HepG2 (cell line): ENCODE measurements around the gene PGR. TPM values are rescaled to one million over a fixed set of nuclear protein-coding genes. Genes with fewer than 3 reads are reported as not detected.

Experiments
- ATAC-seq: fragments of 200-7000 bp; cut with Tn5 transposase; 3 replicates; pipeline ENCODE4 v1.9.1; 2020; ENCODE audit warnings: mild to moderate bottlenecking, moderate library complexity
- BruUV-seq: library from RNA; stranded (reverse); fragments of 400-500 nt; replicated peaks from 2 replicates; lab custom pipeline; 2021; lab: Mats Ljungman, UMichigan
- CTCF ChIA-PET: fragments of 300-600 bp; formaldehyde crosslinking; extraction: SDS; loops from one replicate; lab custom pipeline; 2021; ENCODE audit warnings: low total read pairs, inconsistent platforms, low intra/inter-chr PET ratio; lab: Yijun Ruan, JAX
- POLR2A ChIA-PET: fragments of 350-600 bp; sonication (Branson Sonifier 250); formaldehyde crosslinking; loops from one replicate; lab custom pipeline; 2020; ENCODE audit warnings: antibody characterized with exemption, inconsistent platforms; lab: Yijun Ruan, JAX
- DNase-seq: peaks from one replicate; pipeline ENCODE4 v3.0.0-alpha.2; 2015; ENCODE audit warnings: low spot score
- FAIRE-seq: peaks from 3 replicates; lab custom pipeline; 2011; peaks lifted over from hg19 to GRCh38; lab: Jason Lieb, UNC
- H2AFZ ChIP-seq: one replicate; pipeline ENCODE4 v1.6.1; 2011; ENCODE audit warnings: low read length, inconsistent platforms
- H3K27ac ChIP-seq: fragments of 300-600 bp; 3 replicates; pipeline ENCODE4 v1.8.0; 2011; ENCODE audit warnings: mixed run types, mild to moderate bottlenecking, mixed read lengths, low read length, inconsistent platforms; ENCODE audit not compliant: insufficient read depth; ENCODE audit errors: extremely low read length
- H3K27me3 ChIP-seq, 2 experiments: fragments of 200-600 bp in 1 of 2; 2 replicates in 1 of 2; 3 replicates in 1 of 2; pipeline versions ENCODE4 v1.6.0 to v1.8.0; 2011; ENCODE audit warnings: low read length in 2 of 2, mild to moderate bottlenecking in 2 of 2, moderate library complexity in 2 of 2, inconsistent platforms in 1 of 2; ENCODE audit not compliant: insufficient read depth in 2 of 2, control insufficient read depth in 1 of 2
- H3K36me3 ChIP-seq, 2 experiments: fragments of 200-600 bp in 1 of 2; replicated peaks in 1 of 2; 2 replicates in 1 of 2; 3 replicates in 1 of 2; pipeline versions ENCODE4 v1.5.1 to v1.8.0; 2011; ENCODE audit warnings: low read length in 2 of 2, inconsistent platforms in 1 of 2; ENCODE audit not compliant: insufficient read depth in 2 of 2, control insufficient read depth in 1 of 2
- H3K4me1 ChIP-seq: 2 replicates; pipeline ENCODE4 v1.5.1; 2012; ENCODE audit warnings: low read length, inconsistent platforms; ENCODE audit not compliant: insufficient read depth
- H3K4me2 ChIP-seq: 2 replicates; pipeline ENCODE4 v1.6.0; 2011; ENCODE audit warnings: low read depth, low read length, inconsistent platforms
- H3K4me3 ChIP-seq, 3 experiments: fragments of 200-600 bp in 1 of 3; sonication (generic), shearing (Covaris generic) in 1 of 3; replicated peaks in 1 of 3; 2 replicates each; pipeline ENCODE4 v1.5.1; 2011 to 2016; ENCODE audit warnings: low read length in 3 of 3, inconsistent platforms in 2 of 3, low read depth in 2 of 3, mild to moderate bottlenecking in 2 of 3, control low read depth in 1 of 3, mixed read lengths in 1 of 3; ENCODE audit not compliant: insufficient read depth in 1 of 3
- H3K79me2 ChIP-seq: one replicate; pipeline ENCODE4 v1.6.1; 2011; ENCODE audit warnings: low read length, inconsistent platforms; ENCODE audit not compliant: insufficient read depth
- H3K9ac ChIP-seq: 2 replicates; pipeline ENCODE4 v1.6.0; 2011; ENCODE audit warnings: mild to moderate bottlenecking, low read depth, low read length, inconsistent platforms; ENCODE audit not compliant: insufficient read depth
- H3K9me3 ChIP-seq: 2 replicates; pipeline ENCODE4 v1.5.1; 2012; ENCODE audit warnings: mild to moderate bottlenecking, low read length
- H4K20me1 ChIP-seq: 2 replicates; pipeline ENCODE4 v1.6.0; 2011; ENCODE audit warnings: inconsistent platforms, mild to moderate bottlenecking, low read length, moderate library complexity; ENCODE audit not compliant: insufficient read depth
- CENPT ChIP-seq: sonication (generic); formaldehyde crosslinking; IDR thresholded peaks from 2 replicates; pipeline ENCODE4 v1.8.0; 2022; ENCODE audit warnings: low read depth, mild to moderate bottlenecking, moderate library complexity, missing genetic modification reagents
- EEA1 ChIP-seq: sonication (generic); formaldehyde crosslinking; IDR thresholded peaks from 2 replicates; pipeline ENCODE4 v1.5.1; 2020; ENCODE audit warnings: mild to moderate bottlenecking, missing genetic modification reagents, borderline replicate concordance
- FOSL2 ChIP-seq: sonication (generic); formaldehyde crosslinking; IDR thresholded peaks from 2 replicates; pipeline ENCODE4 v1.4.0; 2020; ENCODE audit warnings: missing genetic modification reagents
- MATR3 ChIP-seq: sonication (generic); formaldehyde crosslinking; IDR thresholded peaks from 2 replicates; pipeline ENCODE4 v1.4.0; 2020; ENCODE audit warnings: missing genetic modification reagents
- MIXL1 ChIP-seq: IDR thresholded peaks from 2 replicates; pipeline ENCODE4 v1.6.1; 2016
- NFYC ChIP-seq: IDR thresholded peaks from 2 replicates; pipeline ENCODE4 v1.6.1; 2016; ENCODE audit warnings: missing genetic modification reagents, missing compliant biosample characterization
- NKX3-1 ChIP-seq: sonication (generic); formaldehyde crosslinking; IDR thresholded peaks from 2 replicates; pipeline ENCODE4 v1.5.0; 2020; ENCODE audit warnings: missing genetic modification reagents
- SETDB1 ChIP-seq: sonication (generic); formaldehyde crosslinking; IDR thresholded peaks from 2 replicates; pipeline ENCODE4 v1.5.1; 2020; ENCODE audit warnings: missing genetic modification reagents, mild to moderate bottlenecking, borderline replicate concordance
- SIN3B ChIP-seq: fragments of 150-350 bp; IDR thresholded peaks from 2 replicates; pipeline ENCODE4 v1.6.1; 2014; ENCODE audit warnings: low read length
- TFDP2 ChIP-seq: sonication (generic); formaldehyde crosslinking; IDR thresholded peaks from 2 replicates; pipeline ENCODE4 v1.4.0; 2020; ENCODE audit warnings: missing genetic modification reagents
- TGIF2 ChIP-seq: IDR thresholded peaks from 2 replicates; pipeline ENCODE4 v1.6.1; 2016; ENCODE audit warnings: control low read depth, missing compliant biosample characterization
- WIZ ChIP-seq: sonication (generic); formaldehyde crosslinking; IDR thresholded peaks from 2 replicates; pipeline ENCODE4 v1.5.1; 2020; ENCODE audit warnings: mild to moderate bottlenecking, missing genetic modification reagents
- XBP1 ChIP-seq: sonication (generic); formaldehyde crosslinking; IDR thresholded peaks from 2 replicates; pipeline ENCODE4 v1.5.0; 2020; ENCODE audit warnings: missing genetic modification reagents
- ZBTB3 ChIP-seq: sonication (generic); formaldehyde crosslinking; IDR thresholded peaks from 2 replicates; pipeline ENCODE4 v1.4.0; 2020; ENCODE audit warnings: low read depth, mild to moderate bottlenecking, moderate library complexity, missing genetic modification reagents, borderline replicate concordance
- ZNF263 ChIP-seq: sonication (generic); formaldehyde crosslinking; IDR thresholded peaks from 2 replicates; pipeline ENCODE4 v1.4.0; 2020; ENCODE audit warnings: missing genetic modification reagents
- ZNF30 ChIP-seq: sonication (generic); formaldehyde crosslinking; IDR thresholded peaks from 2 replicates; pipeline ENCODE4 v1.5.0; 2020; ENCODE audit warnings: mild to moderate bottlenecking, missing genetic modification reagents
- ZNF337 ChIP-seq: sonication (generic); formaldehyde crosslinking; IDR thresholded peaks from 2 replicates; pipeline ENCODE4 v1.5.1; 2020; ENCODE audit warnings: missing genetic modification reagents, low read depth, mild to moderate bottlenecking, borderline replicate concordance
- ZNF703 ChIP-seq: sonication (generic); formaldehyde crosslinking; IDR thresholded peaks from 2 replicates; pipeline ENCODE4 v1.5.1; 2020; ENCODE audit warnings: missing genetic modification reagents, mild to moderate bottlenecking, moderate library complexity, borderline replicate concordance
- ZSCAN22 ChIP-seq: sonication (generic); formaldehyde crosslinking; IDR thresholded peaks from 2 replicates; pipeline ENCODE4 v1.4.0; 2020; ENCODE audit warnings: mild to moderate bottlenecking, missing genetic modification reagents
- WGBS: methylation state at CpG from one replicate; pipeline ENCODE4 v1.1.6; 2017; ENCODE audit warnings: low lambda C conversion rate; 5-methylcytosine and 5-hydroxymethylcytosine counted together
- in situ Hi-C: cut with HindIII; loops from 2 replicates; pipeline ENCODE4 v1.10.0; 2017; ENCODE audit warnings: low pct_unique_long_range_greater_than_20kb; ENCODE audit not compliant: extremely low pct_ligation_motif_present
- intact Hi-C: fragments of 100-400 bp; cut with micrococcal nuclease; formaldehyde crosslinking; loops from one replicate; pipeline ENCODE4 v1.10.0; 2022; ENCODE audit not compliant: unreplicated experiment
- polyA plus RNA-seq, 8 experiments: library from polyadenylated mRNA; depleted of rRNA in 3 of 8; stranded (reverse) in 7 of 8; unstranded in 1 of 8; fragments of >200 nt; fragmentation: Illumina TruSeq in 4 of 8; extraction: Trizol in 4 of 8; gene quantifications; 2 replicates each; pipeline versions ENCODE4 v1.2.1 to v1.2.3, GENCODE V29; 2011 to 2016; ENCODE audit warnings: low read depth in 4 of 8, missing spikeins in 1 of 8, mixed read lengths in 1 of 8; ENCODE audit not compliant: insufficient read depth in 1 of 8
- total RNA-seq, 5 experiments: library from RNA; depleted of rRNA; stranded (reverse); fragments of >200 nt; fragmentation: Illumina TruSeq; extraction: Trizol; gene quantifications; 2 replicates each; pipeline ENCODE4 v1.2.3, GENCODE V29; 2016; ENCODE audit warnings: low read depth in 1 of 5
- TF ChIP-seq, protein P1 (sequence below): IDR thresholded peaks from 2 replicates; pipeline ENCODE4 v1.6.1; 2016; ENCODE audit warnings: missing genetic modification reagents, missing compliant biosample characterization

PGR gene
- total and polyA plus RNA-seq, 2 of the 13 experiments (the other 11 are each of a cell fraction or from before 2014, with no cell fraction given) = not detected

GRCh38 chr11:101030015-101030414 is 99.6 kb downstream of the PGR start:
- Histone ChIP-seq H3K4me3 (no peak overlapping the region), H2AFZ (no peak overlapping the region), H4K20me1 (no peaks in the 10 kb centered on the region), H3K9ac (no peak overlapping the region), H3K4me2 (no peak overlapping the region), H3K27ac (no peak overlapping the region), H3K27me3 (no peaks in the 10 kb centered on the region; a peak in 1 of 5 replicates), H3K9me3 (no peaks in the 10 kb centered on the region), H3K4me1 (no peaks in the 10 kb centered on the region), H3K79me2 (no peaks in the 10 kb centered on the region), H3K36me3 (no peaks in the 10 kb centered on the region)
- intact Hi-C loops = no loop called here
- DNase-seq (no peak), ATAC-seq (no peak), FAIRE-seq (no peak)
- ChIA-PET POLR2A (no interaction called here), CTCF (no interaction called here)
- TF ChIP-seq SIN3B = no peak
- no peak for TF ChIP-seq MIXL1 (CRISPR knock-in tag)
- no peak for TF ChIP-seq ZNF30 (CRISPR knock-in tag)
- no peak for TF ChIP-seq MATR3 (CRISPR knock-in tag)
- TF ChIP-seq, protein P1, sequence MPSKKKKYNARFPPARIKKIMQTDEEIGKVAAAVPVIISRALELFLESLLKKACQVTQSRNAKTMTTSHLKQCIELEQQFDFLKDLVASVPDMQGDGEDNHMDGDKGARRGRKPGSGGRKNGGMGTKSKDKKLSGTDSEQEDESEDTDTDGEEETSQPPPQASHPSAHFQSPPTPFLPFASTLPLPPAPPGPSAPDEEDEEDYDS = no peak
- no peak for TF ChIP-seq EEA1 (CRISPR knock-in tag)
- TF ChIP-seq XBP1 (CRISPR knock-in tag) = no peak
- 3% methylated on average over 3 of the region's 3 CpGs for WGBS
- BruUV-seq = no TSS peak
- in situ Hi-C loops = no loop called here

DNA sequence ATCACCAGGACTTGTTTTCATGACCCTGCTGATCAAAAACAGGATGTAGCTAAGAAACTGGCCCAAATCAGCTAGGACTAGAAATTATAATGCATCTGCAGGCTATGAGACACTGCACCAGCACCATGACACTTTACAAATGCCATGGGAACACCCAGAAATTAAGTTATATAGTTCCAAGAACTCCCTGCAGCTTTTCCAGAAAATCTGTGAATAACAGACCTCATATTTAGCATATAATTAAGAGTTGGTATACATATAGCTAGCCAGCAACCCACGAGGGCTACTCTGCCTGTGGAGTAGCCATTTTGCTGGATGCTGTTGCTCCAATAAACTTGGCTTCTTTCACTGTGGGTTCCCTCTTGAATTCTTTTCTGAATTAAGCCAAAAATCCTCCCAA is 101.0 kb downstream of the PGR start:
- Histone ChIP-seq H2AFZ (no peak overlapping the region), H3K4me2 (no peak overlapping the region), H3K27ac (no peak overlapping the region), H3K4me1 (no peaks in the 10 kb centered on the region), H3K27me3 (no peaks in the 10 kb centered on the region; a peak in 1 of 5 replicates), H3K9ac (no peak overlapping the region), H3K79me2 (no peaks in the 10 kb centered on the region), H3K36me3 (no peaks in the 10 kb centered on the region), H3K9me3 (no peaks in the 10 kb centered on the region), H4K20me1 (no peaks in the 10 kb centered on the region), H3K4me3 (no peak overlapping the region)
- FAIRE-seq (no peak), ATAC-seq (no peak), DNase-seq (no peak)
- ChIA-PET POLR2A (no interaction called here), CTCF (no interaction called here)
- 0% methylated on average over 1 of the region's 1 CpG for WGBS
- intact Hi-C loops = no loop called here
- in situ Hi-C loops = no loop called here
- BruUV-seq = no TSS peak
- no peak for TF ChIP-seq NKX3-1 (CRISPR knock-in tag)
- no peak for TF ChIP-seq TFDP2 (CRISPR knock-in tag)
- TF ChIP-seq ZNF263 (CRISPR knock-in tag) = no peak
- no peak for TF ChIP-seq FOSL2
- no peak for TF ChIP-seq CENPT
- TF ChIP-seq ZNF703 (CRISPR knock-in tag) = no peak
- no peak for TF ChIP-seq ZSCAN22 (CRISPR knock-in tag)
- no peak for TF ChIP-seq WIZ (CRISPR knock-in tag)
- no peak for TF ChIP-seq TGIF2 (CRISPR knock-in tag)
- TF ChIP-seq ZBTB3 (CRISPR knock-in tag) = no peak
- TF ChIP-seq SETDB1 (CRISPR knock-in tag) = no peak
- TF ChIP-seq ZNF337 = no peak
- no peak for TF ChIP-seq NFYC (CRISPR knock-in tag)
